GM04504 (cell line): Measurements from ENCODE around the gene UBD.

ENCODE experiments used
- DNase-seq: peaks from one replicate; pipeline ENCODE4 v3.0.0-alpha.2; 2012; ENCODE audit warnings: low read depth

UBD gene

GRCh38 chr6:29561091-29561490 lies 1.6 kb upstream of the UBD start:
- no peak for DNase-seq

- no peak for DNase-seq
These were observed 973 bp downstream of the UBD start for GRCh38 chr6:29558439-29559079.

- DNase-seq = no peak
These were observed 2.2 kb downstream of the UBD start for GRCh38 chr6:29557320-29557719.

- DNase-seq = no peak
These were observed 4.8 kb downstream of the UBD start for GRCh38 chr6:29554764-29555163.

- DNase-seq = peak; percentile 22
These were observed 6.1 kb downstream of the UBD start for GRCh38 chr6:29553268-29554057.

- peak; percentile 28 for DNase-seq
These were observed 7.0 kb downstream of the UBD start for GRCh38 chr6:29552512-29553051.

- no peak for DNase-seq
These were observed 12.0 kb downstream of the UBD start for GRCh38 chr6:29547573-29547972.

- no peak for DNase-seq
These were observed 21.7 kb downstream of the UBD start for GRCh38 chr6:29537714-29538403.

GRCh38 chr6:29532320-29532951 lies 27.1 kb downstream of the UBD start:
- DNase-seq = no peak

GRCh38 chr6:29531668-29532067 lies 27.9 kb downstream of the UBD start:
- DNase-seq = no peak

- DNase-seq = no peak
These were observed 28.7 kb downstream of the UBD start for GRCh38 chr6:29530671-29531310.

GRCh38 chr6:29529956-29530355 lies 29.6 kb downstream of the UBD start:
- no peak for DNase-seq

GRCh38 chr6:29528988-29529560 lies 30.5 kb downstream of the UBD start:
- no peak for DNase-seq

GRCh38 chr6:29528300-29528931 lies 31.1 kb downstream of the UBD start:
- no peak for DNase-seq

GRCh38 chr6:29527564-29527963 lies 32.0 kb downstream of the UBD start:
- no peak for DNase-seq

GRCh38 chr6:29527126-29527525 lies 32.4 kb downstream of the UBD start:
- DNase-seq = no peak

- DNase-seq = no peak
These were observed 34.3 kb downstream of the UBD start for GRCh38 chr6:29525311-29525639.

GRCh38 chr6:29524444-29525310 lies 34.9 kb downstream of the UBD start:
- DNase-seq = no peak

- no peak for DNase-seq
These were observed 35.5 kb downstream of the UBD start for GRCh38 chr6:29524044-29524443.

GRCh38 chr6:29522227-29522626 lies 37.3 kb downstream of the UBD start:
- DNase-seq = no peak
